Psoas muscle (tissue), 8 donors: ENCODE results near the gene PHETA2. TPM values are rescaled to one million over a fixed set of nuclear protein-coding genes. Genes with fewer than 3 reads are reported as not detected.

Source experiments
- ATAC-seq, 4 donors: fragments of 200-7000 bp; cut with Tn5 transposase; one replicate each; pipeline ENCODE4 v1.9.1; 2020; ENCODE audit warnings: moderate library complexity in 3 of 4, mild to moderate bottlenecking in 2 of 4
- DNase-seq, 2 donors: peaks; one replicate each; pipeline ENCODE4 v3.0.0-alpha.2; 2020
- H3K27ac ChIP-seq: fragments of 200-600 bp; one replicate; pipeline ENCODE4 v1.8.0; 2022
- H3K27me3 ChIP-seq, 3 donors: fragments of 200-600 bp in 1 of 3; one replicate each; pipeline versions ENCODE4 v1.6.1 to v1.8.0; 2013 to 2022; ENCODE audit warnings: low read length in 2 of 3, mild to moderate bottlenecking in 2 of 3, moderate library complexity in 1 of 3; ENCODE audit not compliant: insufficient read depth in 3 of 3
- H3K36me3 ChIP-seq, 2 donors: fragments of 200-600 bp in 1 of 2; one replicate each; pipeline versions ENCODE4 v1.6.1 to v1.8.0; 2013 to 2022; ENCODE audit warnings: low read depth in 1 of 2, mild to moderate bottlenecking in 1 of 2, moderate library complexity in 1 of 2; ENCODE audit not compliant: insufficient read depth in 1 of 2
- H3K4me1 ChIP-seq: fragments of 200-600 bp; one replicate; pipeline ENCODE4 v1.8.0; 2022
- H3K4me3 ChIP-seq: fragments of 200-600 bp; one replicate; pipeline ENCODE4 v1.8.0; 2022; ENCODE audit warnings: mild to moderate bottlenecking
- H3K9me3 ChIP-seq: fragments of 200-600 bp; one replicate; pipeline ENCODE4 v1.8.0; 2022
- WGBS, 3 donors: extraction: QIAGEN DNeasy Blood & Tissue Kit; methylation state at CpG; one replicate each; pipeline versions ENCODE4 v1.1.6 to v1.1.7; 2013; 5-methylcytosine and 5-hydroxymethylcytosine counted together
- intact Hi-C, 2 donors: fragments of 100-400 bp; cut with DNase I; formaldehyde crosslinking; loops; one replicate each; pipeline versions ENCODE4 v1.11.0 to v1.14.2; 2022
- polyA plus RNA-seq, 3 donors: library from polyadenylated mRNA; stranded (reverse); fragments of 200-250 nt; gene quantifications; one replicate each; pipeline ENCODE4 v1.2.3, GENCODE V29; 2013
- total RNA-seq, 4 donors: library from RNA; stranded (reverse); fragmentation: NEBNext Ultra II Directional in 2 of 4; extraction: Animal tissue kit (Norgen Biotek cat#: 25700) in 2 of 4; gene quantifications; one replicate each; pipeline versions ENCODE4 v1.2.1 to v1.2.4, GENCODE V29; 2021 to 2023
- TF ChIP-seq, protein P1 (sequence below): fragments of 200-600 bp; IDR thresholded peaks from one replicate; pipeline ENCODE4 v1.8.0; 2022; ENCODE audit warnings: antibody characterized with exemption
- donor health status: healthy with polysubstance abuse.
- donor health status: DM: no; HTN: no; CAD: no; lungs with moderate emphysema.
- donor health status: Bipolar disorder and iron deficiency.
- donor health status: healthy.
- donor health status: DM: yes; HTN: yes; CAD: no.
- donor health status: DM: no; HTN: no; CAD: no.
- donor health status: DM: no; HTN: no; CAD: no.
- donor health status: DM: yes; HTN: yes; CAD: no.

The PHETA2 gene
- total and polyA plus RNA-seq, 7 donors: 1.4 to 2.4 (median 2.2) TPM

DNA sequence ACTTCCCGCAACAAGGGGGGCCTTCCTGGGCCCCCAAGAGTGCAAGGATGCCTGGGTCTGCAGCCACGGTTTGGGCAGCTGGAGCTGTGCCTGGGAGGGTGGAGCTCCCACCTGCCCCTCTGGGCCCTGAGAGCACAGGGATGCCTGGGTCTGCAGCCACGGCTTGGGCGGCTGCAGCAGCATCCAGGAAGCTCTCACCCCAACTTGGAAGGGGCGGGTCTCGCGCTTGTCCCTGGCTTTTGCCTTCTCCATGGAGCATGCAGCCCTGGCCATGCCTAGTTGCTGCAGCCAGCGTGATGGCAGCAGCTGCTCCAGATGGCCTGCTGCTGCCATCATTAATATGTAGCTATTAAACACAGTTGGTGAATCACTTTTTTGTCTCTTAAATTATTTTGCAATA lies 38.8 kb upstream of the PHETA2 start:
- H3K4me3 ChIP-seq: no peak overlapping the region
- no peak for DNase-seq
- TF ChIP-seq, protein P1, sequence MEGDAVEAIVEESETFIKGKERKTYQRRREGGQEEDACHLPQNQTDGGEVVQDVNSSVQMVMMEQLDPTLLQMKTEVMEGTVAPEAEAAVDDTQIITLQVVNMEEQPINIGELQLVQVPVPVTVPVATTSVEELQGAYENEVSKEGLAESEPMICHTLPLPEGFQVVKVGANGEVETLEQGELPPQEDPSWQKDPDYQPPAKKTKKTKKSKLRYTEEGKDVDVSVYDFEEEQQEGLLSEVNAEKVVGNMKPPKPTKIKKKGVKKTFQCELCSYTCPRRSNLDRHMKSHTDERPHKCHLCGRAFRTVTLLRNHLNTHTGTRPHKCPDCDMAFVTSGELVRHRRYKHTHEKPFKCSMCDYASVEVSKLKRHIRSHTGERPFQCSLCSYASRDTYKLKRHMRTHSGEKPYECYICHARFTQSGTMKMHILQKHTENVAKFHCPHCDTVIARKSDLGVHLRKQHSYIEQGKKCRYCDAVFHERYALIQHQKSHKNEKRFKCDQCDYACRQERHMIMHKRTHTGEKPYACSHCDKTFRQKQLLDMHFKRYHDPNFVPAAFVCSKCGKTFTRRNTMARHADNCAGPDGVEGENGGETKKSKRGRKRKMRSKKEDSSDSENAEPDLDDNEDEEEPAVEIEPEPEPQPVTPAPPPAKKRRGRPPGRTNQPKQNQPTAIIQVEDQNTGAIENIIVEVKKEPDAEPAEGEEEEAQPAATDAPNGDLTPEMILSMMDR: no peak
- intact Hi-C loops: no loop called here
- no peaks in the 10 kb centered on the region for H3K27me3 ChIP-seq
- no peak overlapping the region for H3K27ac ChIP-seq
- H3K4me1 ChIP-seq: no peaks in the 10 kb centered on the region
- ATAC-seq: no peak
- no peaks in the 10 kb centered on the region for H3K9me3 ChIP-seq
- H3K36me3 ChIP-seq: no peaks in the 10 kb centered on the region
- 65 to 84% (median 84%) methylated on average over 8 of the region's 8 CpGs for WGBS, 3 donors

DNA sequence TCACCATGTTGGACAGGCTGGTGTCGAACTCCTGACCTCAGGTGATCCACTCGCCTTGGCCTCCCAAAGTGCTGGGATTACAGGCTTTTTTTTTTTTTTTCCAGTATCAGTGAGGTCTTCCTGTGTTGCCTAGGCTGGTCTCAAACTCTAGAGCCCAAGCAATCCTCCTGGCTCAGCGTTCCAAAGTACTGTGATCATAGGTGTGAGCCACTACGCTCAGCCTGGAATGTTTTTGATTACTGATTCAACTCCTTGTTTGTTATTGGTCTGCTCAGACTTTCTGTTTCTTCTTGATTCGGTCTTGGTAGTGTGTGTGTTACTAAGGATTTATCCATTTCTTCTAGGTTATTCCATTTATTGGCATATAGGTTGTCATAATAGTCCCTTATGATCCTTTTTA lies 34.8 kb upstream of the PHETA2 start:
- Histone ChIP-seq H3K27ac (no peak overlapping the region), H3K36me3 (no peaks in the 10 kb centered on the region), H3K27me3 (no peaks in the 10 kb centered on the region), H3K4me3 (no peak overlapping the region), H3K9me3 (peaks cover 9% of the 10 kb centered on the region), H3K4me1 (no peaks in the 10 kb centered on the region)
- DNase-seq (no peak), ATAC-seq (no peak)
- TF ChIP-seq, protein P1: no peak
- WGBS, 3 donors: 91 to 95% (median 94%) methylated on average over 5 of the region's 5 CpGs
- intact Hi-C loops: no loop called here

DNA sequence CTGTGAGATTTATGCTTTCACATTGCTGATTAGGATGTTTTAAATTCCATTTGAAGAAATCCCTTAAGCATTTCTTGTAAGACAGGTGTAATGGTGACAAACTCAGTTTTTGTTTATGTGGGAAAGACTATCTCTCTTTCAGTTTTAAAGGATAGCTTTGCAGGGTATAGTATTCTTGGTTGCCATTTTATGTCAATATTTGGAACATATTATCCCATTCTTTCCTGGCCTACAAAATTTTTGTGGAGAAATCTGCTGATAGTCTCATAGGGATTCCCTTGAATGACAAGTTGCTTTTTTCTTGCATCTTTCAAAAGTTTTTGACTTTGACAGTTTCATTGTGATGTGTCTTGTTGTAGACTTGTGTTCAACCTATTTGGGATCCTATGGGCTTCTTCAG lies 32.3 kb upstream of the PHETA2 start:
- intact Hi-C loops: no loop called here
- DNase-seq: no peak
- H3K4me3 ChIP-seq: no peak overlapping the region
- no peaks in the 10 kb centered on the region for H3K36me3 ChIP-seq
- no peak for ATAC-seq
- no peaks in the 10 kb centered on the region for H3K4me1 ChIP-seq
- H3K27me3 ChIP-seq: no peaks in the 10 kb centered on the region
- H3K9me3 ChIP-seq: peaks cover 9% of the 10 kb centered on the region
- TF ChIP-seq, protein P1: no peak
- H3K27ac ChIP-seq: no peak overlapping the region

DNA sequence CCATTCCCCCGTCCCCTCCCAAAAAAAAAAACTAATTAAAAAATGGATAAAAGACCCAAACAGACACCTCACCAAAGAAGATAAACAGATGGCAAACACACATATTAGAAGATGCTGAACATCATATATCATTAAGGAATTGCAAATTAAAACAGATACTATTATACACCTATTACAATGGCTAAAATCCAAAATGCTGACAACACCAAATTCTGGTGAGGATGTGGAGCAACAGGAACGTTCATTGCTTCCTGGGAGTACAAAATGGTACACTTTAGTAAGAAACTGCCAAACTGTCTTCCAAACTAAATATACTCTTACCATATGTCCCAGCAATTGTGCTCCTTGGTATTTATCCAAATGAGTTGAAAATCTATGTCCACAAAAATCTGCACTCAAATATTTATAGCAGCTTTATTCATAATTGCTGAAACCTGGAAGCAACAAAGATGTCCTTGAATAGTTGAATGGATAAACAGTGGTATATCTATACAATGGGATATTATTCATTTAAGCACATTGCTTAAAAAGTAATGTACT lies 23.3 kb upstream of the PHETA2 start:
- Histone ChIP-seq H3K4me1 (no peaks in the 10 kb centered on the region), H3K27ac (no peak overlapping the region), H3K27me3 (no peaks in the 10 kb centered on the region), H3K4me3 (no peak overlapping the region), H3K9me3 (no peaks in the 10 kb centered on the region), H3K36me3 (peaks cover 0 to 2% of the 10 kb centered on the region in 2 donors)
- DNase-seq (no peak), ATAC-seq (no peak)
- TF ChIP-seq, protein P1: no peak
- intact Hi-C loops: no loop called here
- 55 to 69% (median 67%) methylated on average over 2 of the region's 2 CpGs for WGBS, 3 donors

DNA sequence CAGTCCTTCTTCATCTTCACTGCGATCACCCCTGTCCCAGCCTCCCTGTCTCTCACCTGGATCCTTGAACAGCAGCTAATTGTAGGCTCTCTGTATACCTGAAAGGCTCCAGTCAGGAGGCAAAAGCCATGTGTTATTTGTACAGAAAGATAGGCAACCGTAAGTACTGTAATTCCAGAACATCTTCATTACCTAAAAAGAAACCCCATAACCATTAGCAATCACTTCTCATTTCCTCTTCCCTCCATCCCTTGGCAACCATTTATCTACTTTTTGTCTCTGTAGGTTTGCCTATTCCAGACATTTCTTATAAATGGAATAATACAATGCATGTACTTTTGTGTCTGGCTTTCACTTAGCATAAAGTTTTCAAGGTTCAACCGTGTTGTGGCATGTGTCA lies 21.3 kb upstream of the PHETA2 start:
- ATAC-seq: no peak
- 82 to 88% (median 85%) methylated on average over 3 of the region's 3 CpGs for WGBS, 3 donors

More for the DNA sequence above, 21.3 kb upstream of the PHETA2 start:
- no peaks in the 10 kb centered on the region for H3K4me1 ChIP-seq
- no peak overlapping the region for H3K27ac ChIP-seq
- no peak for DNase-seq
- H3K27me3 ChIP-seq: no peaks in the 10 kb centered on the region
- no peak overlapping the region for H3K4me3 ChIP-seq
- peaks cover 8% of the 10 kb centered on the region for H3K9me3 ChIP-seq
- H3K36me3 ChIP-seq: peaks cover 0 to 2% of the 10 kb centered on the region in 2 donors
- intact Hi-C loops: no loop called here
- TF ChIP-seq, protein P1: no peak
